Erythroblast (primary cell): ENCODE results near the gene BNIP5.

Experiments
- DNase-seq, 2 experiments: peaks; one replicate each; lab custom pipeline; 2025; lab: John Stamatoyannopoulos, UW
- GATA1 ChIP-seq: IDR thresholded peaks from 2 replicates; pipeline ENCODE4 v1.6.1; 2011; ENCODE audit warnings: low read depth, mild to moderate bottlenecking, control low read depth, low read length, moderate library complexity
- POLR2A ChIP-seq: IDR thresholded peaks from 2 replicates; pipeline ENCODE4 v1.6.1; 2011; ENCODE audit warnings: mild to moderate bottlenecking, low read length

Gene BNIP5

DNA sequence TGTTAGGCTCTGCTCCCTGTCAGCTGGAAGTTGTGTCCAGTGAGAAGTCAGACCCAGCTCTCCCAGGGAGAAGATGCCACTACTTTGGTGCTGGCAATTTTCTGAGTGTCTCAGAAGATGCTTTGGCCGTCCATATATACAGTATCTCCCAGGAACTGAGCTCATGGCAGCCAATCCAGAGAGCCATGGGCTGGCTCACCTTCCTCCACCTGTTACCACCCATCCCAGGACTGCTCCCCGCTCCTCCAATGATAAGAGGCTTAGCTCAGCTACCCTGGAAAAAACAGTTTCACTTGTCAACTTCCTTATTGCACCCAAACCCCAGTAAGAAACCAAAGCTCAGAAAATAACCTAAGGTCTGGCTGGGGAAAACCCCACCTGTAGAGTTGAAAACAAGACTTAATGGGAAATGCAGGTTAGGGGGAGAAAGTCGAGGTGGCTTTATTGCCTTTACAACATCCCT lies at the start of gene BNIP5:
Gene BNIP5 (minus strand): TSS at position 110 of the 463 bp plus-strand sequence. CDS start 6,198 bp downstream, outside the sequence.
- DNase-seq, result no peak
- TF ChIP-seq POLR2A, result no peak
- TF ChIP-seq GATA1, result no peak

- TF ChIP-seq POLR2A (no peak), GATA1 (no peak)
- DNase-seq, result no peak
Measured at GRCh38 chr6:36384095-36384494, 47.4 kb upstream of the BNIP5 start.

DNA sequence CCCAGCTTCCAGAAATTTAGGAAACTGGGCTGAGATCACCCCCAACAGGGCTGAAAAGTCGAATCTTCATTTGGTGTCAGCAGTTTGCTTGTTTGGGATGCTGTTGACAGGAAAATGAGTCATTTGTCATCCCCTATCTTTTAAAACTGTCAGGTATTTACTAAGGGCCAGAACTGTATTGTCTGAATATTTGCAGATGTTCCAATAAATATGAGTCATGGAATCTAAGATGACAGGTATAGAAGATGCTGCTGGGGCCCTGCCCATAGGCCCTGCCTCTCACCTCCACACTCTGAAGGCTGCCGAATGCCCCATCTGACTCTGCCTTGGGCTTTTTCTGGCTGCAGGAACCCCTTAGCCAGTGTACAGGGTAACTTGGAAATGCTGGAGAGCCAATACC lies 46.9 kb upstream of the BNIP5 start:
- DNase-seq, result no peak
- TF ChIP-seq GATA1 (no peak), POLR2A (no peak)

DNA sequence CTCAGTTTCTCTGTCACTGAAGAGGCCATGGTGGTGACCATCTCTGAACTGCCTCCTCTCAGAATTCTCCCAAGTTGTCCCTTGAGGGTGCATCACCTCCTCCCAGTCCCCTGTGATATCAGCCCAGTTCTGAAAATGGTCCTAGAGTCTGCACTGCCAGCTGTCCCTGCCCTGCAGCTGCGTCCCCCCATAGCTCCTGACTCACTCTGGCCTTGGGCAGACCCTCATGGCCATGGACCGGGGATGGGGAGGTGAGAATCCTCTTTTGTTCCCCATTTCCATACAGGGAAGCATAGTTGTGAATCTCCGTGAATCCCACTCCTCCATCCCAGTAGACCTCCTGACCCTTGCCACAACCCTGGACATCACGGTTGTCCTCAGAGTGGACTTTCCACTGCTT lies 46.3 kb upstream of the BNIP5 start:
- TF ChIP-seq GATA1, result no peak
- no peak for TF ChIP-seq POLR2A
- no peak for DNase-seq

- no peak for DNase-seq
- TF ChIP-seq POLR2A, result no peak
- no peak for TF ChIP-seq GATA1
Measured at GRCh38 chr6:36381502-36382389, 45.1 kb upstream of the BNIP5 start.

DNA sequence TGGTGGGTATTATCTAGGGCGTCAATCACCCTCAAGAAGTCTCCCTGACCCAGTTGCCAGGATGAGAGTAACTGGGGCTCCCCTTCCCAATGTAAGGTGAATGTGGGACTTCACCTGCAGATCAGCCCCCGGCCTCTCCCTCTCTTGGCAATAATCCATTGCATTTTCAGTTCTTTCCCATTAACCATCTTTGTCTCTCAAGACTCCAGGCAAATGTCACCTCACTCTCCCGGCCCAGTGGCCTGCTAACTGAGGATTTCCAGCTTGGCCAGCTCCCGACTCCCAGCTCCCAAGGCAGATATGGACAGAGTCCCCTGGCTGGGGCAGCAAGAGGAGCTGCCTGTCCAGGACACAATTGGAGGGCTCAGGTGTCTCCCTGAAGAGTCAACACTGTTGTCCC lies 43.5 kb upstream of the BNIP5 start:
- DNase-seq, result no peak
- TF ChIP-seq GATA1 (no peak), POLR2A (no peak)

- DNase-seq, result no peak
- no peak for TF ChIP-seq POLR2A
- no peak for TF ChIP-seq GATA1
Measured at GRCh38 chr6:36378936-36379335, 42.2 kb upstream of the BNIP5 start.

- DNase-seq, result no peak
- TF ChIP-seq GATA1 (no peak), POLR2A (no peak)
Measured at GRCh38 chr6:36378243-36378920, 41.7 kb upstream of the BNIP5 start.

DNA sequence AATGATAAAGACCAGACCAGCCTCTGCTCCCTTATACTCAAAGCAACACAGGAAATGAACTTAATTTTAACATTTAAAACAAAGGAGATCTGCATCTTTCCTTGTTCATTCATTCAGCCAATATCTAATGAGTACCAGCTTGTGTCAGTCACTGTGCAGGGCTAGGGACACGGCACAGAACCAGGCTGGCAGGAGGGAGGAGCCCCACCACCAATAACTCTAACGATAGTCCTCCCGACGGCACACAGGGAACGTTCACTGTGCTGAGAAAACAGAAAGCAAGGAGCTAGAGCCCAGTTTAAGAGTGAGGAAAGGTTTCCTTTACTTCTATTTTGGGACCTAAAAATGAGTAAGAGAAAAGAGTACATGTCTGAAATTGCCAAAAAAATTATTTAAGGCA lies 40.9 kb upstream of the BNIP5 start:
- no peak for DNase-seq
- TF ChIP-seq POLR2A (no peak), GATA1 (no peak)

DNA sequence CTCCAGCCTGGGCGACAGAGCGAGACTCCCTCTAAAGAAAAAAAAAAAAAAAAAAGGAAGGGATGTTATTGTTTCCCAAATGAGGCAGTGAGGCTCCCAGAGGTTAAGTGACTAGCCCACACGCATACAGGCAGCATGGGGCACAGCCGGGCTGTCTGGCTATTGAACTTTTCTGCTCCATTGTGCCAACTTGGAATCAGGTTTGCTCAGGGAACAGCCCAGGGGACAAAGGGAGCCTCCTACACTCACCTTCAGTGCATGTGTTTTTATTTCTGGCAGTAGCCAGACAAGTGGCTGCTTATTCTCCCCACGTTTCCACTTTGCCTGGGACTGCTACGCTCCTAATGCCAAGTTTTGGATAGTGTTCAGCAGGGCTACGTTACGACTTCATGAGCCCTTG lies 40.1 kb upstream of the BNIP5 start:
- TF ChIP-seq POLR2A, result no peak
- no peak for TF ChIP-seq GATA1
- no peak for DNase-seq

DNA sequence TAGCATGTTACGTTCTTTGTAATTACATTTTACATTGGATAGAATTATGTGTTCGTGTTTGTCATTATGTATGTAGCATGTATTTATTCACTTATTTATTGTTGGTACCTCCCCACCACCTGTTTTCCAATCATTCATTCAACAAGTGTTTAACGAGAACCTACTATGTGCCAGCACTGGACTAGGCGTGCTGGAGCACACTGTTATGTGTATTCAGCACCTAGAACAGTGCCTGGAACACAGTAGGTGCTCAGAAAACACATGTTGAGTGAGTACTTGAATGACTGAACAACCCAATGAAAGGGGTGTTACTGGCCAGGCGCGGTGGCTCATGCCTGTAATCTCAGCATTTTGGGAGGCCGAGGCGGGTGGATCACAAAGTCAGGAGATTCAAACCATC lies 39.5 kb upstream of the BNIP5 start:
- no peak for DNase-seq
- TF ChIP-seq POLR2A, result no peak
- no peak for TF ChIP-seq GATA1

DNA sequence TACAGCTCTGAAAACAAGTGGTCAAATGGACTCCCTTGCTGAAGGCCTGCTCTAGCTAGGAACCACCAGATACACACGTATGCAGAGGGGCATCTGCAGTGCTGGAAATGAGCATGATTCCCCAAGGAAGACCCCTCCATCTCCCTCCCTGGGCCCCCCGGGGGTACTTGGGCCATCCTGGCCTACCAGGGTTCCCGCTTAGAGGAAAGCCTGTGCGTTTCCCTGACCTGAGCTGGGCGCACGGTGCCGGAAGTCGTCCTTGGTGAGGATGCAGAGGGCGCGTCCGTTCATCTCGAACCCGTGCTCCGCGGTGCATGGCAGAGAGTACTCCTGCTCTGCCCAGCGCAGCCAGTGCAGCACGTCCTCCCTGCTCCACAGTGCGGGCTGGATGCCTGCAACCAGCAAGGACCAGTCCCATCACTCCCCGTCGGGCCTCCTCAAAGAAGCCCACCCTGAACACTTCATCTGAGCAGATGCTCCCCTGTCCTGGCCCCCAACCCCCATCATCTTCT lies 39.0 kb upstream of the BNIP5 start:
- no peak for DNase-seq
- no peak for TF ChIP-seq POLR2A
- no peak for TF ChIP-seq GATA1

DNA sequence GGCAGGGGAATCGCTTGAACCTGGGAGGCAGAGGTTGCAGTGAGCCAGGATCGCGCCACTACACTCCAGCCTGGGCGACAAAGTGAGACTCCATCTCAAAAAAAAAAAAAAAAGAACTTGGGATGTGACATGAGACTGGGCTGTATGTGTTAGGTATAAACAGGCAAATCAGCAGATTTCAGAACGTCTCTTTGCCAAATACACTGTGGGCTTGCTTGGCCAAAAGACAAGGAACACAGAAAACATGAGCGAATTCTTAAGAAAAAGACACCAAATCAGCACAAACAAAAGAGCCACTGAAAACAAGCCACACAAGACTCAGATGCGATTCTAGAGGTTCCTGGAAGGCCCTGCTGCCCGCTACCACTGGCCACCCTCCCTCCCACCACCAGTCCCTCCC lies 38.3 kb upstream of the BNIP5 start:
- no peak for TF ChIP-seq GATA1
- no peak for TF ChIP-seq POLR2A

DNA sequence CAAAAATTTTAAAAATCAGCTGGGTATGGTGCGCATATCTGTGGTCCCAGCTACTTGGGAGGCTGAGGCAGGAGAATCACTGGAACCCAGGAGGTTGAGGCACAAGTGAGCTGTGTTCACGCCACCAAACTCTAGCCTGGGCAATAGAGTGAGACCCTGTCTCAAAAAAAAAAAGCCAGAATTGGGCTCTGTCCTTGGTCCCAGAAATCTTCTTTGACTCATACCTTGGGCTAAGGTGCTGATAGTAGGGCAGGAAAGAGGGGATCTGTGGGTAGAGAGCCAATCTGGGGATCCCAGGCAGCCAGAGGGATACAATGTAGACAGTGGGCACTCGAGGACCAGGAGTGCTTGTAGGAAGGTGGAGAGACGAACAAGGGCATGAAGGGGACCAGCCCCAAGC lies 37.5 kb upstream of the BNIP5 start:
- no peak for DNase-seq
- TF ChIP-seq POLR2A, result no peak
- no peak for TF ChIP-seq GATA1

More for the DNA sequence above, 38.3 kb upstream of the BNIP5 start:
- DNase-seq, result no peak
